Activated T-helper 2 cell treated with anti-CD3 and anti-CD28 coated beads, Interferon-gamma antibody, Interleukin-2, Interleukin-4, amounts not matched to agents 10 μg/mL and 5 μg/mL and 100 μg/mL, durations not matched to agents 14 hours and 24 hours and 36 hours (primary cell): ENCODE results near the gene GATD1. TPM values are rescaled to one million over a fixed set of nuclear protein-coding genes. Genes with fewer than 3 reads are reported as not detected.

Experiments
- DNase-seq: peaks from one replicate; pipeline ENCODE4 v3.0.0; 2021; ENCODE audit warnings: low spot score
- H3K27ac Mint-ChIP-seq: one replicate; pipeline ENCODE4 v1.8.0; 2021; ENCODE audit warnings: mixed read lengths
- H3K27me3 Mint-ChIP-seq: one replicate; pipeline ENCODE4 v1.8.0; 2021; ENCODE audit warnings: low read depth, mixed read lengths
- H3K36me3 Mint-ChIP-seq: one replicate; pipeline ENCODE4 v1.8.0; 2021; ENCODE audit warnings: low read depth, mixed read lengths
- H3K4me1 Mint-ChIP-seq: one replicate; pipeline ENCODE4 v1.8.0; 2021; ENCODE audit warnings: low read depth, mixed read lengths
- H3K4me3 Mint-ChIP-seq: one replicate; pipeline ENCODE4 v1.8.0; 2021; ENCODE audit warnings: low read depth, mild to moderate bottlenecking, moderate library complexity, mixed read lengths
- H3K9me3 Mint-ChIP-seq: one replicate; pipeline ENCODE4 v1.8.0; 2021; ENCODE audit warnings: mixed read lengths
- intact Hi-C: fragments of 100-400 bp; cut with micrococcal nuclease; formaldehyde crosslinking; loops from one replicate; pipeline ENCODE4 v1.15.1; 2023
- total RNA-seq: library from RNA; stranded (reverse); gene quantifications from 2 replicates; pipeline ENCODE4 v1.2.3, GENCODE V29; 2022

Gene GATD1
- total RNA-seq, 1 donor from 2014 or later = 75.2 TPM

DNA sequence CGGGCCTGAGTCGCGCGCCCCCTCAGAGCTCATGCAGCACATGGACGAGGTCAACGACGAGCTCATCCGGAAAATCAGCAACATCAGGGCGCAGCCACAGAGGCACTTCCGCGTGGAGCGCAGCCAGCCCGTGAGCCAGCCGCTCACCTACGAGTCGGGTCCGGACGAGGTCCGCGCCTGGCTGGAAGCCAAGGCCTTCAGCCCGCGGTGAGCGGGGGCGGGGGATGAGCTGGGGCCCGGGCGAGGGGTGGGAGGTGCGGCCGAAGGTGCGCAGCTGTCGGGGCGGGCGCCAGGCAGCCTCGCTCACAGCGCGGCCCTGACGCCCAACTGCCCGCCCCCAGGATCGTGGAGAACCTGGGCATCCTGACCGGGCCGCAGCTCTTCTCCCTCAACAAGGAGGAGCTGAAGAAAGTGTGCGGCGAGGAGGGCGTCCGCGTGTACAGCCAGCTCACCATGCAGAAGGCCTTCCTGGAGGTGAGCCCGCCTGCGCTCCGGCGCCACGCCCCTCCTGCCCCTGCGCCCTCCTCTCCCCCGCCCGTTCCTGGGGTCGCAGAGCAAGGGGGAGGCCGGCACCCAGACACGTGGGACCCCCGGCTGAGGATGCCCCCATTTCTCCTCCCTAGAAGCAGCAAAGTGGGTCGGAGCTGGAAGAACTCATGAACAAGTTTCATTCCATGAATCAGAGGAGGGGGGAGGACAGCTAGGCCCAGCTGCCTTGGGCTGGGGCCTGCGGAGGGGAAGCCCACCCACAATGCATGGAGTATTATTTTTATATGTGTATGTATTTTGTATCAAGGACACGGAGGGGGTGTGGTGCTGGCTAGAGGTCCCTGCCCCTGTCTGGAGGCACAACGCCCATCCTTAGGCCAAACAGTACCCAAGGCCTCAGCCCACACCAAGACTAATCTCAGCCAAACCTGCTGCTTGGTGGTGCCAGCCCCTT lies 50.7 kb downstream of the GATD1 start:
- Mint-ChIP-seq H3K4me3 (peak overlapping the region; percentile 56), H3K4me1 (peaks cover 6% of the 10 kb centered on the region), H3K27me3 (peaks cover 9% of the 10 kb centered on the region), H3K27ac (peak overlapping the region; percentile 46), H3K36me3 (no peaks in the 10 kb centered on the region), H3K9me3 (no peaks in the 10 kb centered on the region)
- peak; percentile 51 for DNase-seq
- intact Hi-C loops = loop anchor here (10.0 kb wide), 1 partner anchor 112 kb away; the partner anchor contains the start of gene IRF7

DNA sequence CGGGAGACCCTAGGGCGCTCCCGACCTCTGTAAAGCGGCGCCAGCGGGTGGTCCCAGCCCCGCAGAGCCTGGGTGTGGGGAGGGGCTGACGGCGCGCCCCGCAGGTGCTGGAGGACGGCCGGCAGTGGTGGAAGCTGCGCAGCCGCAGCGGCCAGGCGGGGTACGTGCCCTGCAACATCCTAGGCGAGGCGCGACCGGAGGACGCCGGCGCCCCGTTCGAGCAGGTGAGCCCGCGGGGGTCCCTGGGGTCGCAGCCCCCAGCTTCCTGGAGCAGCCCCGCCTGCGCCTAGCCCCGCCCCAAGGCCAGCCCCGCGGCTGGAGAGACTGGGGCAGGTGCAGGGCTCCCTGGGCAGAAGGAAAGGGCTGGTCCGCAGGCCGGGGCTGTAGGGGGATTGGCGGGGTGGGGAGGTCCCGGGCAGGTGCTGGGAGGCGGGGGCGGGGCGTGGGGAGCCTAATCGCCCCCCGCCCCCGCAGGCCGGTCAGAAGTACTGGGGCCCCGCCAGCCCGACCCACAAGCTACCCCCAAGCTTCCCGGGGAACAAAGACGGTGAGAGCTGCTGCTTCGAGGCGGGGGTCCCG lies 51.6 kb downstream of the GATD1 start:
- H3K4me1 Mint-ChIP-seq = peaks cover 8% of the 10 kb centered on the region
- no peaks in the 10 kb centered on the region for H3K9me3 Mint-ChIP-seq
- peaks cover 12% of the 10 kb centered on the region for H3K27me3 Mint-ChIP-seq
- H3K4me3 Mint-ChIP-seq = peak overlapping the region; percentile 76
- intact Hi-C loops = loop anchor here (10.0 kb wide), 1 partner anchor 111 kb away; the partner anchor contains the start of gene IRF7
- H3K27ac Mint-ChIP-seq = no peak overlapping the region
- no peaks in the 10 kb centered on the region for H3K36me3 Mint-ChIP-seq
- DNase-seq = no peak

DNA sequence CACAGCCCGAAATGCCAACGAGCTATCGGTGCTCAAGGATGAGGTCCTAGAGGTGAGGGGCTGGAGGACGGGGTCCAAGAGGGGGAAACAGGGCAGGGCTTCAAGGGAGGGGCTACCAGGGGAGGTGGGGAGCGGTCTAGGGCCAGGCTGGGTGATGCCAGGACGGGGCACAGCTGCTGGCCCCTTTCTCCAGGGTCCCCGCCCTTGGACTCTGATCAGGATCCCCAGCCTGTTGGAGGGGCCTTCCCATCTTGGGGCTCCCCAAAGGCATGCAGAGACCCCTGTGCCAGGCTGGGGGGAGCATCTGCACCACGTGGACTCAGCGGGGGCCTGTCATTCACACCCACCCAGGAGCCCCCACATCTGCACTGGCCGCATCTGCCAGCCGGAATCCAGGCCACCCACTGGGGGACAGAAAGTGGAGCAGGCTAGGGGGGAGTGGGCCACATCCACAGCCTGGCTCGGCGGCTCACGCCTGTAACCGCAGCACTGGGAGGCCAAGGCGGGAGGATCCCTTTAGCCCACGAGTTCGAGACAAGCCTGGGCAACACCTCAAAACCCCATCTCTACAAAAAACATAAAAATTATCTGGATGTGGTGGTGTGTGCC lies 52.4 kb downstream of the GATD1 start:
- H3K9me3 Mint-ChIP-seq = no peaks in the 10 kb centered on the region
- no peak for DNase-seq
- peak overlapping the region; percentile 76 for H3K4me3 Mint-ChIP-seq
- no peaks in the 10 kb centered on the region for H3K36me3 Mint-ChIP-seq
- peaks cover 15% of the 10 kb centered on the region for H3K27me3 Mint-ChIP-seq
- H3K4me1 Mint-ChIP-seq = peaks cover 8% of the 10 kb centered on the region
- intact Hi-C loops = loop anchor here (5.0 to 10.0 kb wide), 2 partner anchors 110 to 188 kb away; partner anchors contain the start of genes HRAS, IRF7 and LRRC56
- H3K27ac Mint-ChIP-seq = peak overlapping the region; percentile 52

DNA sequence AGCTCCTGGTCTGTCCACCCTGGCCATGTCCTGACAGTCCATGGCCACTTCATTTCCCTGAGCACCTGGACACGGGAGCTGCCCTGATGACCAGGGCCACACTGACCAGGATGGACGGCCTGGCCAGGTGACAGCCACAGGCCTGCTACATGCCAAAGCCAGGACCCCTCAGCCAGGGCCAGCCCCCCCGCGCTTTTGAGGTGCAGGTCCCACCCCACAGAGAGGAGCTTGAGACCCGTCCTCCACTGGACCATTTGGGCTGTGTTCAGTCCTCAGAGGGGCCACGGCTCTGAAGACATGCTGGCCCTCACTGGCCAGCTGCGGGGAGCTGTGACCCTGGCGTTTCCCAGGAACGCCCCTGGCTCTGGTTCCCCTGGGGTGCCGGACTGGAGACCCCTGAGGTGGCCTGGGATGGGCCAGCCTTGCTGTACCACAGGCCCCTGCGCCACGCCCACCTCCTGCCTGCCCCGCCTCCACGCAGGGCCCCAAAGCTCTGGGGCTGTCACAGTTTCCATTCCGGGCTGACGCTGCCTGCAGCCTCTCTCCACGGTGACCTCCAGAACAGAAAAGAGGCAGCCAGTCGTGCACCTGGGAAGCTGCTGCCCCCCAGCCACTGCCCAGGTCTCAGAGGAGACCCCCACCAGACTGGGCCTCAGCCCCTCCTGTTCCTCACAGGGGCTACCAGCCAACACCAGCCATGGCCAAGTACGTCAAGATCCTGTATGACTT lies 53.1 kb downstream of the GATD1 start:
- Mint-ChIP-seq H3K27ac (no peak overlapping the region), H3K9me3 (no peaks in the 10 kb centered on the region), H3K27me3 (peaks cover 20% of the 10 kb centered on the region), H3K4me1 (peaks cover 8% of the 10 kb centered on the region), H3K36me3 (no peaks in the 10 kb centered on the region), H3K4me3 (peak overlapping the region; percentile 42)
- DNase-seq = no peak
- intact Hi-C loops = loop anchor here (5.0 to 10.0 kb wide), 2 partner anchors 109 to 187 kb away; partner anchors contain the start of genes HRAS, IRF7 and LRRC56

DNA sequence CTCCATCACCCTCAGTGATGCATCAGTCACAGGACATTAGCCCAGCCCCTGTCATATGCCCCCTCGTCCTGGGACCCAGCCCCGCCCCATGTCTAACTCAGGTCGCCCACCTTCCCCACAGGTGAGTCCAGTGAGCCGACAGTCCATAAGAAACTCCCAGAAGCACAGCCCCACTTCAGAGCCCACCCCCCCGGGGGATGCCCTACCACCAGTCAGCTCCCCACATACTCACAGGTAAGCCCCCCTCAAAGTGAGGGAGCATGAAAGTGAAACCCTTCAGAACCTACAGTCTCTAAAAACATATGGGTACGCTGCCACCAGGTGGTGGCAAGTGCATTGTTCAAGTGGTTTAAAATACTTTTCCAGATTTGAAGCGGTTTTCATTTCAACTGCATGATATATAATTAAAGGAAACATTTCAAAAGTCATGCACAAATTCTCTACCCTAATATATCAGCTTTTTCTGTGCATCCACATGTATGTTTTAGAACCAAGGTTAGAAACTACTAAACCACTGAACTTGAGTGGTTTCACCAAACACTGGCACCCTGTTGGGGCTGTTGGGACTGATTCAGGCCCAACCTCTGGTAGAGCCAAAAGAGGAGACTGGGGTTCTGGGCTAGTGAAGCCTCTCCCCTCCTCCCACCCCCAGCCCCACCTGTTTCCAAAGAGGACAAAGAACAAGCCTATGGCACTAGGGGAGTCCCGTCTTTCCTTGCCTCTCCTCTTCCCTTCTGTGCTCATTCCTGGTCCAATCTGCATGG lies 54.0 kb downstream of the GATD1 start:
- intact Hi-C loops = loop anchor here (1.0 to 10.0 kb wide), 5 partner anchors 27 to 186 kb away; partner anchors contain the start of genes HRAS, IRF7 and LRRC56
- H3K27ac Mint-ChIP-seq = no peak overlapping the region
- DNase-seq = peak; percentile 50
- H3K4me1 Mint-ChIP-seq = peaks cover 8% of the 10 kb centered on the region
- no peaks in the 10 kb centered on the region for H3K9me3 Mint-ChIP-seq
- H3K36me3 Mint-ChIP-seq = no peaks in the 10 kb centered on the region
- peak overlapping the region; percentile 58 for H3K4me3 Mint-ChIP-seq
- peaks cover 24% of the 10 kb centered on the region for H3K27me3 Mint-ChIP-seq

DNA sequence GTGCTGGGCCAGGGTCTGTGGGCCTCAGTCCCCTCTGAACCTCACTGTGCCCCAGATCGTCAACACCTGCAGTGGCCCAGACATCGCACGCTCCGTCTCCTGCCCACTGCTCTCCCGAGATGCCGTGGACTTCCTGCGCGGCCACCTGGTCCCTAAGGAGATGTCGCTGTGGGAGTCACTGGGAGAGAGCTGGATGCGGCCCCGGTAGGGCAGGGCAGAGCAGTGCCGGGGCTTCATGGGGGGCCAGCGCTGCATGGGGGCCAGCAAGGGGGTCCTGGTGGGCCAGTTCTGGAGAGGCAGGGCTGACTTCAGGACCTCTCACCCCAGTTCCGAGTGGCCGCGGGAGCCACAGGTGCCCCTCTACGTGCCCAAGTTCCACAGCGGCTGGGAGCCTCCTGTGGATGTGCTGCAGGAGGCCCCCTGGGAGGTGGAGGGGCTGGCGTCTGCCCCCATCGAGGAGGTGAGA lies 54.9 kb downstream of the GATD1 start:
- Mint-ChIP-seq H3K27me3 (peaks cover 24% of the 10 kb centered on the region), H3K4me3 (no peak overlapping the region), H3K27ac (no peak overlapping the region), H3K36me3 (no peaks in the 10 kb centered on the region), H3K9me3 (no peaks in the 10 kb centered on the region), H3K4me1 (peaks cover 8% of the 10 kb centered on the region)
- no peak for DNase-seq
- intact Hi-C loops = loop anchor here (2.0 to 10.0 kb wide), 3 partner anchors 60 to 185 kb away; partner anchors contain the start of genes HRAS, IRF7 and LRRC56

DNA sequence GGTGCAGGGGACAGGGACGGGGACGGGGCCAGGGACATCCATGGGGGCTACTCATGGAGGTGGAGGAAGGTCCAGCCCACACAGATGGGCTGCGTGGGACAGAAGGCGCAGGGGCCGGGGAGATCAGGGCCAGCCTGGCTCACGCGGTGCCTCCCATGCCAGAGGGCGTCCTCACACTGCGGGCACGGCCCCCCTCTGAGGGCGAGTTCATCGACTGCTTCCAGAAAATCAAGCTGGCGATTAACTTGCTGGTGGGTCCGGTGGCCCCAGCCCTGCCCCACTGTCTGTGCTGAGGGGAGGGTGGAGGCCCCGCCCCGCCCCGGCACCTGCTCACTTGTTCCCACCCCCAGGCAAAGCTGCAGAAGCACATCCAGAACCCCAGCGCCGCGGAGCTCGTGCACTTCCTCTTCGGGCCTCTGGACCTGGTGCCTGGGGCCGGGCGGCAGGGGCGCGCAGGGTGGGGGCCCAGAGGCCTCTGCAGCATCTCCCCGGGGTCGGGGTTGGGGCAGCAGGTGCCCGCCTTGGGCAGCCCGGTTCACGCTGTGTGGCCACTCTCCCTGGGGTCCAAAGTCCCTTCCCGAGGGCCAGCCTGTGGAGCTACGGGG lies 55.4 kb downstream of the GATD1 start:
- Mint-ChIP-seq H3K9me3 (no peaks in the 10 kb centered on the region), H3K36me3 (no peaks in the 10 kb centered on the region), H3K27ac (no peak overlapping the region), H3K4me1 (peaks cover 8% of the 10 kb centered on the region), H3K4me3 (peak overlapping the region; percentile 2), H3K27me3 (peaks cover 24% of the 10 kb centered on the region)
- peak; percentile 36 for DNase-seq
- intact Hi-C loops = loop anchor here (2.0 to 10.0 kb wide), 3 partner anchors 59 to 185 kb away; partner anchors contain the start of genes HRAS, IRF7 and LRRC56

DNA sequence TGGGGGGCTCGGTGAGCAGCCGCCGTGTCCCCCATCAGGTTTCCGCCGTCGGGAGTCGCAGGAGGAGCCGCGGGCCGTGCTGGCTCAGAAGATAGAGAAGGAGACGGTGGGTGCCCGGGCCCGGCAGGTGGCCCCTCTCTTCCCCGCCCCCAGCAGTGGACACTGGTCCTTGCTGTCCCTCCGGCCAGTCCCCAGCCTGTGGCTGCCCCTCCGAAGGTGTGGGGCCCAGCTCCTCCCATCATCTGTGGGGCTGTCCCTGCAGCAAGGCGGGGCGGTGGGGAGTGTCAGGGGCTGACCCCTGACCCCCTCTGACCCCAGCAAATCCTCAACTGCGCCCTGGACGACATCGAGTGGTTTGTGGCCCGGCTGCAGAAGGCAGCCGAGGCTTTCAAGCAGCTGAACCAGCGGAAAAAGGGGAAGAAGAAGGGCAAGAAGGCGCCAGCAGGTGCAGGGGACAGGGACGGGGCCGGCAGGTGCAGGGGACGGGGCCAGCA lies 56.0 kb downstream of the GATD1 start:
- DNase-seq = no peak
- Mint-ChIP-seq H3K9me3 (no peaks in the 10 kb centered on the region), H3K4me1 (peaks cover 8% of the 10 kb centered on the region), H3K4me3 (no peak overlapping the region), H3K27ac (no peak overlapping the region), H3K36me3 (no peaks in the 10 kb centered on the region), H3K27me3 (peaks cover 27% of the 10 kb centered on the region)
- intact Hi-C loops = loop anchor here (5.0 to 10.0 kb wide), 2 partner anchors 106 to 184 kb away; partner anchors contain the start of genes HRAS, IRF7 and LRRC56

DNA sequence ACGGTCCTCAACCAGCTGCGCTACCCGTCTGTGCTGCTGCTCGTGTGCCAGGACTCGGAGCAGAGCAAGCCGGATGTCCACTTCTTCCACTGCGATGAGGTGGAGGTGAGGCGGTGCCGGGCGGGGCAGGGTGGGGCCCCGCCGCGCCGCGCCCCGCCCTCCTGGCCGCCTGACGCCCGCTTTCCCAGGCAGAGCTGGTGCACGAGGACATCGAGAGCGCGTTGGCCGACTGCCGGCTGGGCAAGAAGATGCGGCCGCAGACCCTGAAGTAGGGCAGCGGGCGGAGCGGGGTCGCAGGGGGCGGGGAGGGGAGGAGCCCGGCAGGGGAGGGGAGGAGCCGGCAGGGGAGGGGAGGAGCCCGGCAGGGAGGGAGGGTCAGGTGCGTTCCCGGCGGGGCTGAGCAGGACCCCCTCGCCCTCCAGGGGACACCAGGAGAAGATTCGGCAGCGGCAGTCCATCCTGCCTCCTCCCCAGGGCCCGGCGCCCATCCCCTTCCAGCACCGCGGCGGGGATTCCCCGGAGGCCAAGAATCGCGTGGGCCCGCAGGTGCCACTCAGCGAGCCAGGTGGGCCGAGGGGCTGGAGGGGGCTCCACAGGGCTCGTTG lies 56.5 kb downstream of the GATD1 start:
- Mint-ChIP-seq H3K4me3 (no peak overlapping the region), H3K9me3 (no peaks in the 10 kb centered on the region), H3K4me1 (peaks cover 8% of the 10 kb centered on the region), H3K27me3 (peaks cover 27% of the 10 kb centered on the region), H3K36me3 (no peaks in the 10 kb centered on the region), H3K27ac (no peak overlapping the region)
- intact Hi-C loops = loop anchor here (5.0 to 10.0 kb wide), 2 partner anchors 106 to 183 kb away; partner anchors contain the start of genes HRAS, IRF7 and LRRC56
- no peak for DNase-seq

DNA sequence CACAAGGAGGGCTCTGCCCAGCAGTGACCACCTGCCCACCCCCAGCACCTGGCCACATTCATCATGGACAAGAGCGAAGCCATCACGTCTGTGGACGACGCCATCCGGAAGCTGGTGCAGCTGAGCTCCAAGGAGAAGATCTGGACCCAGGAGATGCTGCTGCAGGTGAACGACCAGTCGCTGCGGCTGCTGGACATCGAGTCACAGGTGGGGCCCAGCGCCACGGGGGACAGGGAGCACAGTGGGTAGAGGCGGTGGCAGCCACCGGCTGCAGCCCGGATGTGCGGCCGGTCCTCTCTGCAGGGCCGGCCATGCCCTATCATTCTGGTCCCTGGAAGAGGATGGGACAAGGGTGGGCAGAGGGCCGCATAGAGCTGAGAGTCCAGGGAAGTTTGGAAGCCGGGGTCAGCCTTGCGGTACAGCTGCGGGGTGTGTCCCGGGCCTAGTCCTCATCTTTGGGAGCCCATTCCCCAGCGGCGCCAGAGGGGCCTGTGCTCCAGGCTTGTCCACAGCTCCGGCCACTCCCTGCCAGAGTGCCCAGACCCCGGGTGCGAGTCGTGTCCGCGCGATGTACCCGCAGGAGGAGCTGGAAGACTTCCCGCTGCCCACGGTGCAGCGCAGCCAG lies 57.2 kb downstream of the GATD1 start:
- no peak overlapping the region for H3K27ac Mint-ChIP-seq
- H3K4me3 Mint-ChIP-seq = no peak overlapping the region
- no peak for DNase-seq
- peaks cover 3% of the 10 kb centered on the region for H3K9me3 Mint-ChIP-seq
- intact Hi-C loops = loop anchor here (5.0 to 10.0 kb wide), 2 partner anchors 105 to 183 kb away; partner anchors contain the start of genes HRAS, IRF7 and LRRC56
- H3K4me1 Mint-ChIP-seq = peaks cover 6% of the 10 kb centered on the region
- H3K36me3 Mint-ChIP-seq = no peaks in the 10 kb centered on the region
- H3K27me3 Mint-ChIP-seq = peaks cover 29% of the 10 kb centered on the region
